GM12874 (cell line): ENCODE results near the gene PELI3.

Experiments
- CTCF ChIP-seq: IDR thresholded peaks from 2 replicates; pipeline ENCODE4 v1.5.1; 2011; ENCODE audit warnings: low read depth, mild to moderate bottlenecking, control low read depth, low read length, moderate library complexity; ENCODE audit not compliant: insufficient read depth

The PELI3 gene

GRCh38 chr11:66510271-66510989 lies 43.7 kb downstream of the PELI3 start, which contains the start of gene BBS1:
TSS of gene BBS1 (plus strand) at chr11:66510635. CDS start at chr11:66510660, 25 bp downstream.
- no peak for TF ChIP-seq CTCF

DNA sequence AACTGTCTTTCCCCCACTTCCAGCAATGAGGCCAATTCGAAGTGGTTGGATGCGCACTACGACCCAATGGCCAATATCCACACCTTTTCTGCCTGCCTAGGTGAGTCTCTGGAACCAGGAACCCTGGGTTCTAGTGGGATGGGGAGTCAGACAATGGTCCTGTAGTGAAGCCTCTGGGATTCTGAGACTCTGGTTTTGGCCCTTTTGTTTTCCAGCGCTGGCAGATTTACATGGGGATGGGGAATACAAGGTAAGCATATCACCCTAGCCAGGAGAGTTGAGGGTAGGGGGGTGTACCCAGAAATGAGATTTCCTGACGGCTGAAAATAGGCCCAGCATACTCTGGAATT lies 44.3 kb downstream of the PELI3 start:
- TF ChIP-seq CTCF = no peak

- TF ChIP-seq CTCF = no peak
Observed at GRCh38 chr11:66523611-66524010, 56.9 kb downstream of the PELI3 start.

GRCh38 chr11:66524304-66525040 lies 57.8 kb downstream of the PELI3 start:
- TF ChIP-seq CTCF = no peak
